GM19025 (cell line): ENCODE results near the gene ERC2.

Source experiments
- ATAC-seq: cut with Tn5 transposase; IDR thresholded peaks from one replicate; pipeline ENCODE4 v1.9.1; 2021; ENCODE audit warnings: mild to moderate bottlenecking, low read depth, moderate library complexity; ENCODE audit not compliant: unreplicated experiment

Gene ERC2

GRCh38 chr3:56133423-56133822 lies 334.8 kb downstream of the ERC2 start:
- ATAC-seq = no peak

GRCh38 chr3:56132762-56133161 lies 335.5 kb downstream of the ERC2 start:
- ATAC-seq = no peak

- ATAC-seq = no peak
Measured at GRCh38 chr3:56131974-56132590, 336.2 kb downstream of the ERC2 start.

- ATAC-seq = no peak
Measured at GRCh38 chr3:56130036-56130435, 338.2 kb downstream of the ERC2 start.

GRCh38 chr3:56126632-56127031 lies 341.6 kb downstream of the ERC2 start:
- no peak for ATAC-seq

GRCh38 chr3:56125358-56126005 lies 342.8 kb downstream of the ERC2 start:
- no peak for ATAC-seq

- ATAC-seq = no peak
Measured at GRCh38 chr3:56124546-56124945, 343.7 kb downstream of the ERC2 start.

- no peak for ATAC-seq
Measured at GRCh38 chr3:56123487-56123886, 344.8 kb downstream of the ERC2 start.

GRCh38 chr3:56122911-56123310 lies 345.4 kb downstream of the ERC2 start:
- ATAC-seq = no peak

- ATAC-seq = no peak
Measured at GRCh38 chr3:56121716-56122115, 346.6 kb downstream of the ERC2 start.

GRCh38 chr3:56119575-56120349 lies 348.5 kb downstream of the ERC2 start:
- no peak for ATAC-seq

GRCh38 chr3:56118968-56119367 lies 349.3 kb downstream of the ERC2 start:
- ATAC-seq = no peak

- ATAC-seq = no peak
Measured at GRCh38 chr3:56115698-56116097, 352.6 kb downstream of the ERC2 start.

- ATAC-seq = no peak
Measured at GRCh38 chr3:56115199-56115598, 353.1 kb downstream of the ERC2 start.

- ATAC-seq = no peak
Measured at GRCh38 chr3:56113908-56114307, 354.4 kb downstream of the ERC2 start.

- ATAC-seq = no peak
Measured at GRCh38 chr3:56113231-56113630, 355.0 kb downstream of the ERC2 start.

- no peak for ATAC-seq
Measured at GRCh38 chr3:56111606-56112304, 356.5 kb downstream of the ERC2 start.

GRCh38 chr3:56110886-56111285 lies 357.4 kb downstream of the ERC2 start:
- ATAC-seq = no peak

- no peak for ATAC-seq
Measured at GRCh38 chr3:56107157-56107556, 361.1 kb downstream of the ERC2 start.

- no peak for ATAC-seq
Measured at GRCh38 chr3:56102032-56102431, 366.2 kb downstream of the ERC2 start.

- no peak for ATAC-seq
Measured at GRCh38 chr3:56101576-56101975, 366.7 kb downstream of the ERC2 start.
